GM12891 (cell line): ENCODE measurements around the gene ZNF3.

ENCODE experiments used
- POLR2A ChIP-seq: IDR thresholded peaks from 2 replicates; pipeline ENCODE4 v1.6.1; 2011; ENCODE audit warnings: low read depth, low read length, control low read depth
- POLR2AphosphoS5 ChIP-seq: IDR thresholded peaks from 2 replicates; pipeline ENCODE4 v1.6.1; 2011; ENCODE audit warnings: low read depth, low read length, control low read depth
- TAF1 ChIP-seq: IDR thresholded peaks from 2 replicates; pipeline ENCODE4 v1.6.1; 2011; ENCODE audit warnings: low read depth, low read length, control low read depth

DNA sequence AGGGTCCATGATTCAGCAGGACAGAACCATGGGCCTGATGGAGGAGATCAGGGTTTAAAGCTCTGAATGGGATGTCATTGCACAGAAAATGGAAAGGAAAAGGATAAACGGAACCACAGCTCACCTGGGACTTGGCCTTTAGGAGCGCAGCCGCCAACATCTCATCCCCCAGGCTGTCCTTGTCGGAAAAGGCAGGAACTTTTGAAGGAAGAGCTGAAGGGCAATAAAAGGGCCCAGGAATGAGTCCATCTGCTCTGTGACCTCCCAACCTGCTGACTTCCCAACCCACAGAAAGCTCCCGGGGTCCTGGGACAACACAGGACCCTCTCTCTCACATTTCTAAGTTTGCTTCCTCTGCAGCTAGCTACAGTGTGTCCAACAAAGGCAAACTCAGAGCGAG is 6.1 kb downstream of the ZNF3 start:
- TF ChIP-seq TAF1: no peak
- no peak for TF ChIP-seq POLR2A
- no peak for TF ChIP-seq POLR2AphosphoS5
